GM18519 (cell line): ENCODE results near the gene CDH12.
A peak's percentile ranks its signal among the peaks of the same experiment; 100 is the strongest.
"Not testable (repeated sequence)": the region's sequence is repeated elsewhere in the genome, so short reads cannot be mapped to it uniquely, and the experiment has no call there.

ENCODE experiments used
- ATAC-seq: cut with Tn5 transposase; IDR thresholded peaks from one replicate; pipeline ENCODE4 v1.9.1; 2021; ENCODE audit warnings: mild to moderate bottlenecking, moderate library complexity; ENCODE audit not compliant: unreplicated experiment, low FRiP score

CDH12 gene

GRCh38 chr5:22058620-22059019 lies 794.5 kb downstream of the CDH12 start:
- no peak for ATAC-seq

GRCh38 chr5:22057012-22057411 lies 796.1 kb downstream of the CDH12 start:
- ATAC-seq: no peak

GRCh38 chr5:22056601-22057000 lies 796.5 kb downstream of the CDH12 start:
- ATAC-seq: no peak

- no peak for ATAC-seq
Measured at GRCh38 chr5:22053195-22053594, 799.9 kb downstream of the CDH12 start.

DNA sequence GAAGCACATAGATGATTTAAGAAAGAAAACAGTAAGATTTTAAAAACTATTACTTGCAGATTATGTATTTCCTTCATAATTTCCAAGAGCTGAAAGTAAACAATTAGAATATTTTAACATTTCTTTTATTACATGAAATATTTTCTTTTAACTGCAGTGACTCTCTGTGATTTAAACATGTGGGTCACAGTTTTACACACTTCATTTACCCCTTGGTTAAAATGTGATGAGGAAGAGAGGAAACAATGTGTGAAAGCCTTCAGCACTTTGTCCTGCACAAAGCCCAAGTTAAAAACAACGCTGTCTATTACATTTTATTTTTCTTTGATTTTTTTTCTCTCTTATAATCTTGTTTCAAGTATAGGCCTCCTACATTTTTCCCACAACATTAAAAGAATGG lies 801.3 kb downstream of the CDH12 start:
- ATAC-seq: no peak

DNA sequence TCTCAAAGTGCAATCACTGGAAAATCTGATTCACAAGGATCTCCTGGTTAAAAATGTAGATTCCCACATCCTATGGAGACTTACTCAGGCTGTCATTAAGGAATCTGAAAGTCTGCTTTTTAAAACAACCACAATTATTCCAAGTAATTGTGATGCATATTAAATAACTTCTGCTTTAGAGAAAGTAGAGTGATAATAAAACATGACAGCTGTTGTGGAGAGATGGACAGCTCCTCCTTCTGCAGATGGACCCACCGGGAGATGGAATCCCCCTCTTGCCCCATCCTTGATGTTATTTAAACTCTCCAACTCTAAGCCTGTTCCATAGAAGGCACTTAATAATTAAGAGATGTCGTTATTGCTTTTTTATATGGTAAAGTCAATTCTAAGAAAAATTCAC lies 802.2 kb downstream of the CDH12 start:
- no peak for ATAC-seq

- no peak for ATAC-seq
Measured at GRCh38 chr5:22044229-22044628, 808.9 kb downstream of the CDH12 start.

GRCh38 chr5:22036061-22036460 lies 817.1 kb downstream of the CDH12 start:
- no peak for ATAC-seq

DNA sequence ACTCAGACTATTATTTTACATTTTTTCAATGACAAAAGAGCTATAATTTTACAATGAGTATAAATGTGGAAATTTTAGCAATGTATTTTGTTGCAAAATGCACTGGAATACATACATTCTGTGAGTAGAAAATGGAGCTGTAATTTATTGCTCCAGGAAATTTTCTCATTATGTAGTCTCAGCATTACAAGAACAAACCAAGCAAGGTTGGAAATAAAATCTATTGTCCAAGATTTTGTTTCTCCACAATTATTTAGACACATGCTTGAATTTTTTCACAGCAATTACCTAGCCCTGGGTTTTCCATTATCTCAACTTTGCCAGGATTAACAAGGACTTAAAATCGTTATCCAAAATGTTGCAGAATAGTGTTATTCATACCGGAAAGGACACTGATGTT lies 820.1 kb downstream of the CDH12 start:
- ATAC-seq: no peak

DNA sequence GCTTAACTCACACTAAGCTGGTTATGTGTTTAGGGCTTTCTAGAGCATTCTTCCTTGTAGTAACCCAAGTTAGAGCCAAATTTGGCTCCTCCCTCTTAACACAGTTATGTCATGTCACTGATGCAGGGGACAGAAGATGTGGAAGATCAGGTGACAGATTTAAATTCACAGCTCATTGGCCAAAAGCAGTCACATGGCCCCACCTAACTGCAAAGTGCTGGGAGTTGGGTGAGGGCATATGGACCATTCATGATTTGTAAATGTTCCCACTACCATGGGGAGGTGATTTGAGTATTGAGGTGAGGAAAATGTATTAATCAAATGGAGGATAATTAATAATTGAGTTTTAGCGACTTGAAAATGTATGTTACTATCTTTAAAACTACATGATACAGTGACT lies 829.4 kb downstream of the CDH12 start:
- no peak for ATAC-seq

GRCh38 chr5:22012893-22013292 lies 840.3 kb downstream of the CDH12 start:
- not testable (repeated sequence) for ATAC-seq

- not testable (repeated sequence) for ATAC-seq
Measured at GRCh38 chr5:22010808-22011207, 842.3 kb downstream of the CDH12 start.

DNA sequence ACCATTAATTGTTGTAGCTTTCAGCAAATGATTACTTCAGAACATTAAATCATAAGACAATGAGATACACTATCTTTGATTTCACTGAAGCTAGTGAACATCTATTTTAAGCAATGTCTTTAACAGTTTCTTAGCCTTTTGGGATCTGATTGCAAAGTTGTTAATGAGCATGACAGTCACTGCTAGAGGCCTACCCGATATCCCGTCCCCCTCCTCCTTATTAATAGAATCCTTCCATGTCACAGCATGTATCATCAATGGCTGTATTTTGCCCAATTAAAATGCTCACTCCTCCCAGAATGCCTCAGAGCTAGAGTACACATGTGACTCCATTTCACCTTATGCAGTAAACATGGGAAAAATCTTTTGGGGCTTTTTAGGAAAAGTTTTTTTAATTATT lies 852.0 kb downstream of the CDH12 start:
- not testable (repeated sequence) for ATAC-seq

DNA sequence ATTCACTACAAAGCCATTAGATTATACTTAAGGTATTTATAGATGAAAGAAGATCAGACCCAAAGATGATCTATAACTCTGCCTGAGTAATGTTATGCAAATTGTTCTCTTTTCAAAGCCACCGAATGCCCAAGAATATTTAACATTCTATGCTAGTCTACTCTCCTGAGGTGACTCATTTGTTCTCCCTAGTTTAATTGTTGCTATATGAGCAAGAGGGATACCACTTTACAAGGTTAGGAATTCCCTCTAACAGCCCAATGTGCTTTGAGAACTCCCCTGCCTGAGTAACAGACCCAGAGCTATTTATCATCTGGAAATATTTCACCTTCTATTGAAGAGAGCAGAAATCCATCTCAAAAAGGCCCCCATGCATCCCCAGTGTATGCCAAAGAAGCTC lies 867.3 kb downstream of the CDH12 start:
- not testable (repeated sequence) for ATAC-seq

DNA sequence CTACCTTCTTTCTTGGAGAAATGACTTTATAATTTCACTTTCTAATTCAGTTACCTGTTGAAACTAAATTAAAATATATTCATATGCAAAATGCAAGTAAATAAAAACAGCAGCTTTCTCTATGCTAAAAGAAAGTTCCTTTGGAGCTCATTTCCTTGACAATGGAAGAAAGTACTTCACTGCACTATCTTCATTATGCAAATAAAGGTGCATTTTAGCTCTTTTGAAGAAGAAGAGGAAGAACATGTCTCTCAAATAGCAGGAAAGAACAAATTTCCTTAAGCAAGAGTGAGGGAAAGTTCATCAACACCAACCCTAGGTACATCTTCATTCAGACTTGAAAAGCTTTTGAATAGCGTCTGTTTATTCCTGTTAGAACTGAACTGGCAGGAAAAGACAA lies 901.6 kb downstream of the CDH12 start:
- ATAC-seq: not testable (repeated sequence)

GRCh38 chr5:21931116-21931515 lies 922.0 kb downstream of the CDH12 start:
- ATAC-seq: no peak

DNA sequence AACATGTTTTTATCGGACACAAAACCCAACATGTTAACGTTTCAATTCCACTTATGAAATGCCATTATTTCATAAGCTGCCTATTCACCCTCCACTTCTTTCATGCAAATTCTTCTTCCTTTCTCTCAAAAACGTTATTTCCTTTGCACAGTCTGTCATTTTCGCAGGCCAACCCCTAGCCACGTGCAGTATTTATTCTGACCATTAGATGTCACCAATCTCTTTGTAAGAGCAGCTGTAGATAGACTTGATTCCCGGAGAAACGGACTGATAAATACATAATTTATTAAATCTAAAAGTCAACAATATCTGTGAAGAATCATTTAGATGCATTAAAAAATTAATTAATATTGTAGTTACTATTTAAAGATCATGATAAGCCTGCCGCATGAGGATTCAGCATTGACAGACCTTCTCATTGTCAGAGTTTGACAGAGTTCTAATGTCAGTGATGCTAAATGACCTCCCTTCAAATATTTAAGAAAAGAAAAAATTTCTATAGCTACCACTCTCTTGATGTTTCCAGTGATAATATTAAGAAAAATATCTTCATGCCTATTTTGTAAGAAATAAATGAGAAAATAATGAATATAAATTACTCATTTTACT lies 933.6 kb downstream of the CDH12 start:
- peak; percentile 95 for ATAC-seq

DNA sequence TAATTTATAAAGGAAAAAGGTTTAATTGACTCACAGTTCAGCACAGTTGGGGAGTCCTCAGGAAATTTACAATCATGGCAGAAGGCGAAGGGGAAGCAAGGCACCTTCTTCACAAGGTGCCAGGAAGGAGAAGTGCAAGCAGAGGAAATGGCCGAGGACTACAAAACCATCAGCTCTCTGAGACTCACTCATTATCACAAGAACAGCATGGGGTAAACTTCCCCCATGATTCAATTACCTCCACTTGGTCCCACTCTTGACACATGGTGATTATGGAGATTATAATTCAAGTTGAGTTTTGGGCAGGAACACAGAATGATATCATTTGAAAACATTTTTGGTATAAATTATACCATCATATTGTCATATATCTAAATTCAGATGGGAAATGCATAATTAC lies 934.7 kb downstream of the CDH12 start:
- ATAC-seq: no peak

- no peak for ATAC-seq
Measured at GRCh38 chr5:21910731-21911130, 942.4 kb downstream of the CDH12 start.

GRCh38 chr5:21895766-21896350 lies 957.3 kb downstream of the CDH12 start:
- no peak for ATAC-seq

- ATAC-seq: no peak
Measured at GRCh38 chr5:21893161-21893560, 960.0 kb downstream of the CDH12 start.

- no peak for ATAC-seq
Measured at GRCh38 chr5:21889581-21889980, 963.6 kb downstream of the CDH12 start.
